ENCODE results near the gene UBXN11.

DNA sequence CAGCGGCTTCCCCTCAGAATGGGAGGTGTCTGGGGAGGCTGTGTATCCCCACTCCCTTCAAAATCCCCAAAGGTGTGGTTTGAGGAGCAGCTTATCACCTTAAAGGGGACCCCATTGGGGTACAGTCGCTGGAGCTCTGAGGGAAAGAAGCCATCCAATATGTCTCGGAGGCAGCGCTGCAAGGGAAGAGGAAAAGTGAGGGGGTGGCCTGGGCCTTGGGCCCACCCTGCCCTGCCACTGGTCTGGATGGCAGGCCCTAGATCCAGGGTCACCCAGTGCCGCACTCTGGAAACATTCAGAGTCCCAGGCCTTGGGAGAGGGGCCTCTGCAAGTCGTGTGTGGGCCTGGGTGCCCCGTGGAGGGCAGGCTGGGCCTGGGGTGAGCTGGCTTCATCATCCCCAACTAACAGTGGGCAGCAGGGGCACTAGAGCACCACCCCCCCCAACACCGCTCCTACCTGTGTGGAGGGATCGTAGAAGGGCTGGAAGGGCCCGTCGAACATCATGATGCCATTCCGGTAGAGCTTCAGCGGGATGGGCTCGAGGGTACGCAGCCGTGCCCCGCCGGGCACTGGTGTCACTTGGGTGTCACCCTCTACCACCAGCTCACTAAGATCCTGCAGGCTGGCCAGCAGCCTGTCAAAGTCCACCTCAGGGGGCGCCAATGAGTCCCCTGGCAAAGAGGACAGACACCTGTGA lies 20.9 kb downstream of the UBXN11 start:
- TF ChIP-seq GATA3 (IDR thresholded peaks at IDR 0.05; ENCODE audit: low read depth, low read length) = no peak
- TF ChIP-seq GATA2 (IDR thresholded peaks at IDR 0.05; ENCODE audit: low read depth, low read length) = no peak
